GM23338 (cell line): ENCODE data around the gene LATS2. TPM values are rescaled to one million over a fixed set of nuclear protein-coding genes. Genes with fewer than 3 reads are reported as not detected.

Experiments
- ATAC-seq: fragments of 200-7000 bp; cut with Tn5 transposase; 3 replicates; pipeline ENCODE4 v1.9.1; 2020
- DNase-seq: peaks from one replicate; pipeline ENCODE4 v3.0.0-alpha.2; 2015; ENCODE audit warnings: low spot score
- H2AFZ ChIP-seq: fragments of 200-600 bp; sonication (generic); 2 replicates; pipeline ENCODE4 v1.8.0; 2016; ENCODE audit warnings: antibody characterized with exemption, mild to moderate bottlenecking, moderate library complexity
- H3F3A ChIP-seq: fragments of 200-600 bp; sonication (generic); replicated peaks from 2 replicates; pipeline ENCODE4 v1.8.0; 2017; ENCODE audit warnings: antibody characterized with exemption, mixed run types, low read depth
- H3K27ac ChIP-seq: fragments of 200-600 bp; sonication (generic); 2 replicates; pipeline ENCODE4 v1.6.1; 2016; ENCODE audit warnings: low read depth
- H3K27me3 ChIP-seq: fragments of 200-600 bp; sonication (generic); 2 replicates; pipeline ENCODE4 v1.8.0; 2016; ENCODE audit warnings: mild to moderate bottlenecking, mixed run types, moderate library complexity; ENCODE audit not compliant: insufficient read depth
- H3K36me3 ChIP-seq: fragments of 200-600 bp; sonication (generic); 2 replicates; pipeline ENCODE4 v1.8.0; 2016; ENCODE audit warnings: mild to moderate bottlenecking; ENCODE audit not compliant: insufficient read depth
- H3K4me1 ChIP-seq: fragments of 200-600 bp; sonication (generic); 2 replicates; pipeline ENCODE4 v1.8.0; 2016; ENCODE audit warnings: mild to moderate bottlenecking, moderate library complexity; ENCODE audit not compliant: insufficient read depth
- H3K4me2 ChIP-seq: fragments of 200-600 bp; sonication (generic); 2 replicates; pipeline ENCODE4 v1.7.1; 2017; ENCODE audit warnings: mixed run types
- H3K4me3 ChIP-seq: fragments of 200-600 bp; sonication (generic); 2 replicates; pipeline ENCODE4 v1.6.1; 2016; ENCODE audit warnings: mixed run types
- H3K79me2 ChIP-seq: fragments of 200-600 bp; sonication (generic); replicated peaks from 2 replicates; pipeline ENCODE4 v1.8.0; 2017; ENCODE audit warnings: mild to moderate bottlenecking; ENCODE audit not compliant: insufficient read depth
- H3K9me2 ChIP-seq: fragments of 200-600 bp; sonication (generic); 2 replicates; pipeline ENCODE4 v1.8.0; 2017; ENCODE audit not compliant: insufficient read depth
- H4K20me1 ChIP-seq: fragments of 200-600 bp; sonication (generic); replicated peaks from 2 replicates; pipeline ENCODE4 v1.8.0; 2017; ENCODE audit warnings: mild to moderate bottlenecking; ENCODE audit not compliant: insufficient read depth
- H3K27ac Mint-ChIP-seq: 2 replicates; pipeline ENCODE4 v1.8.0; 2020; ENCODE audit warnings: inconsistent platforms, mild to moderate bottlenecking, moderate library complexity, mixed read lengths
- H3K27me3 Mint-ChIP-seq: 3 replicates; pipeline ENCODE4 v1.8.0; 2022; ENCODE audit warnings: low read depth, mild to moderate bottlenecking, moderate library complexity, mixed read lengths, inconsistent platforms; ENCODE audit not compliant: insufficient read depth, poor library complexity
- H3K36me3 Mint-ChIP-seq: 3 replicates; pipeline ENCODE4 v1.8.0; 2021; ENCODE audit warnings: low read depth, mild to moderate bottlenecking, inconsistent platforms, moderate library complexity, mixed read lengths
- H3K4me1 Mint-ChIP-seq: 3 replicates; pipeline ENCODE4 v1.8.0; 2020; ENCODE audit warnings: mild to moderate bottlenecking, inconsistent platforms, mixed read lengths
- H3K4me3 Mint-ChIP-seq: 3 replicates; pipeline ENCODE4 v1.8.0; 2021; ENCODE audit warnings: moderate library complexity, mild to moderate bottlenecking, inconsistent platforms, mixed read lengths
- H3K9me3 Mint-ChIP-seq: 3 replicates; pipeline ENCODE4 v1.8.0; 2020; ENCODE audit warnings: moderate library complexity, mild to moderate bottlenecking, inconsistent platforms, mixed read lengths
- CREB1 ChIP-seq: fragments of 250-450 bp; sonication (Bioruptor Pico); IDR thresholded peaks from 2 replicates; pipeline ENCODE4 v1.5.0; 2020; ENCODE audit warnings: low read depth, mild to moderate bottlenecking, moderate library complexity
- EZH2 ChIP-seq: fragments of 200-600 bp; sonication (generic); IDR thresholded peaks from one replicate; pipeline ENCODE4 v1.8.0; 2017; ENCODE audit warnings: antibody characterized with exemption, mild to moderate bottlenecking, low read depth; ENCODE audit not compliant: unreplicated experiment
- NANOG ChIP-seq: IDR thresholded peaks from 2 replicates; pipeline ENCODE4 v1.6.1; 2016; ENCODE audit warnings: antibody characterized with exemption, borderline replicate concordance
- STAT1 ChIP-seq: IDR thresholded peaks from one replicate; pipeline ENCODE4 v1.6.1; 2016; ENCODE audit warnings: antibody characterized with exemption; ENCODE audit not compliant: unreplicated experiment
- ZNF114 ChIP-seq: fragments of 250-450 bp; sonication (Bioruptor Pico); IDR thresholded peaks from 2 replicates; pipeline ENCODE4 v1.5.0; 2020; ENCODE audit warnings: mild to moderate bottlenecking, moderate library complexity
- ZNF331 ChIP-seq: fragments of 250-450 bp; sonication (Bioruptor Pico); IDR thresholded peaks from 2 replicates; pipeline ENCODE4 v1.5.0; 2020; ENCODE audit warnings: low read depth, mild to moderate bottlenecking, moderate library complexity
- polyA plus RNA-seq: library from polyadenylated mRNA; unstranded; fragments of >200 nt; fragmentation: Nextera tagmentation; extraction: Ambion mirVana; gene quantifications from 2 replicates; pipeline ENCODE4 v1.2.1, GENCODE V29; 2016
- total RNA-seq: library from RNA; depleted of rRNA; stranded (reverse); fragments of >200 nt; shearing (Covaris generic); gene quantifications from 2 replicates; pipeline ENCODE4 v1.2.3, GENCODE V29; 2014
- TF ChIP-seq, protein P1 (sequence below): IDR thresholded peaks from 2 replicates; pipeline ENCODE4 v1.6.1; 2016; ENCODE audit warnings: antibody characterized with exemption
- TF ChIP-seq, protein P2 (sequence below), 2 experiments: fragments of 200-600 bp in 1 of 2; sonication (generic) in 1 of 2; conservative IDR thresholded peaks; 2 replicates each; pipeline versions ENCODE4 v1.5.1 to v1.6.1; 2016 to 2017; ENCODE audit warnings: antibody characterized with exemption in 2 of 2, low read depth in 2 of 2, mild to moderate bottlenecking in 2 of 2, moderate library complexity in 1 of 2
- TF ChIP-seq, protein P3 (sequence below): IDR thresholded peaks from one replicate; pipeline ENCODE4 v1.6.1; 2018; ENCODE audit warnings: antibody characterized with exemption; ENCODE audit not compliant: unreplicated experiment

Gene LATS2
- total and polyA plus RNA-seq, 2 experiments from 2014 or later = 10.5 to 25.4 TPM

DNA sequence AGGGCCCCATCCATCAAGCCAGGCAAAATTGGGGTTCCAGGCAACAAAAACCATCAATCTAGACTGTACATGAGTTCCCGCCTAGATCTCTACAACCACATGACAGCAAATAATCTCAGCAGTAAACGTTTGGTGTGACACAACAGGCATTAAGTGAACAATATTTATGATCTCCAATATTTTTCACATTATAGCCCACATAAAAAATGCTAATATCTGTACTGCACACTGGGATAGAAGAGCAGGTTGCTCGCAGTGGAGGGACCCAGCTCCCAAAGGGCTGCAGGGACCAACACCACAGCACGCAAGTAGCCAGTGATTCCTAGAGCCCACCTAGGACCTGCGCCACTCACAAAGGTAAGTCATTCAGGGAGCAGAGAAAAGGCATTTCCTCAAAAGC lies 25.9 kb downstream of the LATS2 start (continued):
- TF ChIP-seq, protein P1, sequence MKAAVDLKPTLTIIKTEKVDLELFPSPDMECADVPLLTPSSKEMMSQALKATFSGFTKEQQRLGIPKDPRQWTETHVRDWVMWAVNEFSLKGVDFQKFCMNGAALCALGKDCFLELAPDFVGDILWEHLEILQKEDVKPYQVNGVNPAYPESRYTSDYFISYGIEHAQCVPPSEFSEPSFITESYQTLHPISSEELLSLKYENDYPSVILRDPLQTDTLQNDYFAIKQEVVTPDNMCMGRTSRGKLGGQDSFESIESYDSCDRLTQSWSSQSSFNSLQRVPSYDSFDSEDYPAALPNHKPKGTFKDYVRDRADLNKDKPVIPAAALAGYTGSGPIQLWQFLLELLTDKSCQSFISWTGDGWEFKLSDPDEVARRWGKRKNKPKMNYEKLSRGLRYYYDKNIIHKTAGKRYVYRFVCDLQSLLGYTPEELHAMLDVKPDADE = no peak
- TF ChIP-seq, protein P2, sequence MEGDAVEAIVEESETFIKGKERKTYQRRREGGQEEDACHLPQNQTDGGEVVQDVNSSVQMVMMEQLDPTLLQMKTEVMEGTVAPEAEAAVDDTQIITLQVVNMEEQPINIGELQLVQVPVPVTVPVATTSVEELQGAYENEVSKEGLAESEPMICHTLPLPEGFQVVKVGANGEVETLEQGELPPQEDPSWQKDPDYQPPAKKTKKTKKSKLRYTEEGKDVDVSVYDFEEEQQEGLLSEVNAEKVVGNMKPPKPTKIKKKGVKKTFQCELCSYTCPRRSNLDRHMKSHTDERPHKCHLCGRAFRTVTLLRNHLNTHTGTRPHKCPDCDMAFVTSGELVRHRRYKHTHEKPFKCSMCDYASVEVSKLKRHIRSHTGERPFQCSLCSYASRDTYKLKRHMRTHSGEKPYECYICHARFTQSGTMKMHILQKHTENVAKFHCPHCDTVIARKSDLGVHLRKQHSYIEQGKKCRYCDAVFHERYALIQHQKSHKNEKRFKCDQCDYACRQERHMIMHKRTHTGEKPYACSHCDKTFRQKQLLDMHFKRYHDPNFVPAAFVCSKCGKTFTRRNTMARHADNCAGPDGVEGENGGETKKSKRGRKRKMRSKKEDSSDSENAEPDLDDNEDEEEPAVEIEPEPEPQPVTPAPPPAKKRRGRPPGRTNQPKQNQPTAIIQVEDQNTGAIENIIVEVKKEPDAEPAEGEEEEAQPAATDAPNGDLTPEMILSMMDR (conservative IDR thresholded peaks at IDR 0.05; ENCODE audit: low read depth in 2 of 2) = no peak
- TF ChIP-seq ZNF331 (CRISPR knock-in tag) = no peak
- no peak for TF ChIP-seq NANOG
- no peak for TF ChIP-seq CREB1
- TF ChIP-seq, protein P3, sequence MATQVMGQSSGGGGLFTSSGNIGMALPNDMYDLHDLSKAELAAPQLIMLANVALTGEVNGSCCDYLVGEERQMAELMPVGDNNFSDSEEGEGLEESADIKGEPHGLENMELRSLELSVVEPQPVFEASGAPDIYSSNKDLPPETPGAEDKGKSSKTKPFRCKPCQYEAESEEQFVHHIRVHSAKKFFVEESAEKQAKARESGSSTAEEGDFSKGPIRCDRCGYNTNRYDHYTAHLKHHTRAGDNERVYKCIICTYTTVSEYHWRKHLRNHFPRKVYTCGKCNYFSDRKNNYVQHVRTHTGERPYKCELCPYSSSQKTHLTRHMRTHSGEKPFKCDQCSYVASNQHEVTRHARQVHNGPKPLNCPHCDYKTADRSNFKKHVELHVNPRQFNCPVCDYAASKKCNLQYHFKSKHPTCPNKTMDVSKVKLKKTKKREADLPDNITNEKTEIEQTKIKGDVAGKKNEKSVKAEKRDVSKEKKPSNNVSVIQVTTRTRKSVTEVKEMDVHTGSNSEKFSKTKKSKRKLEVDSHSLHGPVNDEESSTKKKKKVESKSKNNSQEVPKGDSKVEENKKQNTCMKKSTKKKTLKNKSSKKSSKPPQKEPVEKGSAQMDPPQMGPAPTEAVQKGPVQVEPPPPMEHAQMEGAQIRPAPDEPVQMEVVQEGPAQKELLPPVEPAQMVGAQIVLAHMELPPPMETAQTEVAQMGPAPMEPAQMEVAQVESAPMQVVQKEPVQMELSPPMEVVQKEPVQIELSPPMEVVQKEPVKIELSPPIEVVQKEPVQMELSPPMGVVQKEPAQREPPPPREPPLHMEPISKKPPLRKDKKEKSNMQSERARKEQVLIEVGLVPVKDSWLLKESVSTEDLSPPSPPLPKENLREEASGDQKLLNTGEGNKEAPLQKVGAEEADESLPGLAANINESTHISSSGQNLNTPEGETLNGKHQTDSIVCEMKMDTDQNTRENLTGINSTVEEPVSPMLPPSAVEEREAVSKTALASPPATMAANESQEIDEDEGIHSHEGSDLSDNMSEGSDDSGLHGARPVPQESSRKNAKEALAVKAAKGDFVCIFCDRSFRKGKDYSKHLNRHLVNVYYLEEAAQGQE = no peak
- no peak for TF ChIP-seq ZNF114 (CRISPR knock-in tag)
- TF ChIP-seq STAT1 = no peak
- TF ChIP-seq EZH2 = no peak

DNA sequence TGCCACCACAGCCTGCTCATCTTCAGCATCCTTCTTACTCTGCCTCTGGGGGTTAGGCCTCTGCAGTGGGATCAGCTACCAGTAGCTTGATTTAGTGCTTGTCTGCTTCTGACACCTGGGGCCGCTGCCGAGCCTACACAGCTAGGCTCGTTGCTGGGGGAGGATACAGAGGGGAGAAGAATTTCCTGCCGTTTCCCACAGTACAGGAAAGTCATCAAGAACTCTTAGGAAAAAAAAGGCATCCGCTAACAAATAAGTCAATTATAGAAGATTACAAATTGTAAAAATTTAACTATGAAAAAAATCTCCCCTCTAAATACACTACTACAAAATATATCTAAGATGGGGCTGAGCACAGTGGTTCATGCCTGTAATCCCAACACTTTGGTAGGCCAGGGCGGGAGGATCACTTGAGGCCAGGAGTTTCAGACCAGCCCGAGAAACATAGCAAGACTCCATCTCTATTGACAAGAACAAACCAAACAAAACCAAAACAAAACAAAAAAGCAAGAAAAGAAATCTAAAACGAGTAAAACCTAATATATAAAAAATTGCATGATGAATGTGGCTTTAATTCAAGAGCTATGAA lies 26.7 kb downstream of the LATS2 start:
- ATAC-seq = peak; percentile 84
- no peak overlapping the region for H2AFZ ChIP-seq
- peak; percentile 63 for DNase-seq
- 0 out of 2 replicates have a peak overlapping the region, but pooled peaks have one; percentile 50 for H3K27ac ChIP-seq
- H3K27me3 ChIP-seq = no peaks in the 10 kb centered on the region
- no peak overlapping the region for H3K4me3 ChIP-seq
- peak overlapping the region; percentile 39; the same call in 1 of the 2 replicates for H3K4me2 ChIP-seq
- H3F3A ChIP-seq = no peaks in the 10 kb centered on the region
- peaks cover 98% of the 10 kb centered on the region for H3K79me2 ChIP-seq
- Mint-ChIP-seq H3K36me3 (peaks cover 5% of the 10 kb centered on the region; the same call in 2 of the 3 replicates), H3K4me1 (peaks cover 45% of the 10 kb centered on the region), H3K4me3 (no peak overlapping the region), H3K27ac (no peak overlapping the region), H3K9me3 (no peaks in the 10 kb centered on the region), H3K27me3 (peaks cover 10% of the 10 kb centered on the region)
- peaks cover 45% of the 10 kb centered on the region for H3K4me1 ChIP-seq
- no peaks in the 10 kb centered on the region for H3K9me2 ChIP-seq
- no peaks in the 10 kb centered on the region for H3K36me3 ChIP-seq
- H4K20me1 ChIP-seq = peaks cover 46% of the 10 kb centered on the region
- TF ChIP-seq EZH2 = no peak
- TF ChIP-seq, protein P2 (conservative IDR thresholded peaks at IDR 0.05; ENCODE audit: low read depth in 2 of 2) = peak; percentile 41 to 54; a peak in 3 of 4 replicates
